GM12878 (cell line): ENCODE measurements around the gene PTPRB. TPM values are rescaled to one million over a fixed set of nuclear protein-coding genes. Genes with fewer than 3 reads are reported as not detected.

Experiments used
- ATAC-seq: fragments of 200-7000 bp; cut with Tn5 transposase; 3 replicates; pipeline ENCODE4 v1.9.1; 2020; ENCODE audit warnings: mild to moderate bottlenecking, moderate library complexity
- BruUV-seq: library from RNA; stranded (reverse); fragments of 400-500 nt; replicated peaks from 2 replicates; lab custom pipeline; 2021; lab: Mats Ljungman, UMichigan
- CTCF ChIA-PET: fragments of 300-600 bp; sonication (Branson Sonifier 250); formaldehyde crosslinking; extraction: SDS; loops from one replicate; lab custom pipeline; 2021; ENCODE audit warnings: inconsistent platforms; lab: Yijun Ruan, JAX
- POLR2A ChIA-PET: fragments of 350-600 bp; formaldehyde crosslinking; extraction: SDS; loops from one replicate; lab custom pipeline; 2021; ENCODE audit warnings: inconsistent platforms; lab: Charles Lee
- RAD21 ChIA-PET: fragments of 300-600 bp; sonication (Branson Sonifier 250); formaldehyde crosslinking; loops from one replicate; lab custom pipeline; 2023; ENCODE audit warnings: antibody characterized with exemption; ENCODE audit not compliant: unreplicated experiment; lab: Charles Lee
- SMC1A ChIA-PET: fragments of 300-600 bp; sonication (Branson Sonifier 250); formaldehyde crosslinking; loops from one replicate; lab custom pipeline; 2023; ENCODE audit not compliant: unreplicated experiment, uncharacterized antibody; lab: Charles Lee
- DNase-seq: peaks from one replicate; pipeline ENCODE4 v3.0.0-alpha.2; 2011; ENCODE audit warnings: low read depth, low spot score
- FAIRE-seq: peaks from 3 replicates; lab custom pipeline; 2011; peaks lifted over from hg19 to GRCh38; lab: Jason Lieb, UNC
- H2AFZ ChIP-seq: 2 replicates; pipeline ENCODE4 v1.6.0; 2011; ENCODE audit warnings: low read depth, low read length, control low read depth; ENCODE audit not compliant: control insufficient read depth
- H3K27ac ChIP-seq: 2 replicates; pipeline ENCODE4 v1.5.1; 2011; ENCODE audit warnings: control low read depth; ENCODE audit not compliant: control insufficient read depth, insufficient read depth
- H3K27me3 ChIP-seq, 2 experiments: replicated peaks in 1 of 2; 2 replicates each; pipeline versions ENCODE4 v1.6.0 to v1.6.1; 2011; ENCODE audit warnings: low read length in 1 of 2; ENCODE audit not compliant: control insufficient read depth in 2 of 2, insufficient read depth in 2 of 2
- H3K36me3 ChIP-seq, 2 experiments: 2 replicates each; pipeline ENCODE4 v1.5.1; 2011; ENCODE audit warnings: low read length in 1 of 2; ENCODE audit not compliant: control insufficient read depth in 2 of 2, insufficient read depth in 2 of 2
- H3K4me1 ChIP-seq: 2 replicates; pipeline ENCODE4 v1.6.1; 2011; ENCODE audit warnings: mild to moderate bottlenecking, low read length, moderate library complexity, mixed read lengths; ENCODE audit not compliant: control insufficient read depth, insufficient read depth
- H3K4me2 ChIP-seq: 2 replicates; pipeline ENCODE4 v1.6.0; 2011; ENCODE audit warnings: control low read depth; ENCODE audit not compliant: control insufficient read depth, insufficient read depth
- H3K4me3 ChIP-seq: fragments of 200-600 bp; sonication (generic); 2 replicates; pipeline ENCODE4 v1.5.1; 2016
- H3K79me2 ChIP-seq: 2 replicates; pipeline ENCODE4 v1.6.0; 2011; ENCODE audit warnings: low read length; ENCODE audit not compliant: control insufficient read depth, insufficient read depth
- H3K9ac ChIP-seq: 2 replicates; pipeline ENCODE4 v1.8.0; 2011; ENCODE audit warnings: low read length, control low read depth, mixed read lengths; ENCODE audit not compliant: control insufficient read depth, insufficient read depth
- H3K9me3 ChIP-seq: replicated peaks from 3 replicates; pipeline ENCODE4 v1.5.1; 2011; ENCODE audit warnings: mild to moderate bottlenecking, low read length; ENCODE audit not compliant: control insufficient read depth, insufficient read depth
- H4K20me1 ChIP-seq: 2 replicates; pipeline ENCODE4 v1.6.0; 2011; ENCODE audit not compliant: control insufficient read depth, insufficient read depth
- JUND ChIP-seq: IDR thresholded peaks from 2 replicates; pipeline ENCODE4 v1.6.1; 2012; ENCODE audit warnings: low read depth, mild to moderate bottlenecking, low read length, improper control_type of control experiment, moderate library complexity
- POU2F2 ChIP-seq: IDR thresholded peaks from 3 replicates; pipeline ENCODE4 v1.6.1; 2011; ENCODE audit warnings: low read depth, mild to moderate bottlenecking, low read length, borderline replicate concordance
- RCOR1 ChIP-seq: conservative IDR thresholded peaks from 2 replicates; pipeline ENCODE4 v1.6.1; 2012; ENCODE audit warnings: low read depth, low read length, improper control_type of control experiment
- SPI1 ChIP-seq: IDR thresholded peaks from 2 replicates; pipeline ENCODE4 v1.6.1; 2011; ENCODE audit warnings: low read depth, mild to moderate bottlenecking, low read length, moderate library complexity, borderline replicate concordance; ENCODE audit not compliant: insufficient read depth
- YBX1 ChIP-seq: fragments of 450-650 bp; IDR thresholded peaks from 2 replicates; pipeline ENCODE4 v1.6.1; 2016; ENCODE audit warnings: antibody characterized with exemption
- WGBS: methylation state at CpG from one replicate; pipeline ENCODE4 v1.1.6; 2016; ENCODE audit warnings: low lambda C conversion rate; ENCODE audit not compliant: insufficient replicate concordance, insufficient coverage; ENCODE audit errors: missing lambda C conversion rate; 5-methylcytosine and 5-hydroxymethylcytosine counted together
- in situ Hi-C: fragments of 300-500 bp; cut with MboI; formaldehyde crosslinking; loops from 9 replicates; pipeline ENCODE4 v1.14.3; 2018; ENCODE audit warnings: mixed read lengths
- intact Hi-C: fragments of 100-400 bp; cut with micrococcal nuclease; formaldehyde crosslinking; loops from one replicate; pipeline ENCODE4 v1.14.2; 2022; ENCODE audit not compliant: unreplicated experiment
- polyA plus RNA-seq, 11 experiments: library from polyadenylated mRNA; depleted of rRNA in 4 of 11; unstranded in 6 of 11; stranded (reverse) in 5 of 11; fragments of >200 nt; fragmentation: Nextera tagmentation in 4 of 11; fragmentation: Illumina TruSeq in 1 of 11; extraction: Ambion mirVana in 4 of 11; extraction: Trizol in 1 of 11; gene quantifications; 1 replicate in 1 of 11; 2 replicates in 10 of 11; pipeline versions ENCODE4 v1.2.1 to v1.2.3, GENCODE V29; 2011 to 2016; ENCODE audit warnings: inconsistent platforms in 2 of 11, missing spikeins in 2 of 11, low read depth in 1 of 11
- total RNA-seq, 4 experiments: library from RNA; depleted of rRNA in 3 of 4; stranded (reverse); fragments of >200 nt in 3 of 4; fragmentation: Illumina TruSeq in 1 of 4; extraction: Trizol in 1 of 4; gene quantifications; 2 replicates each; pipeline versions ENCODE4 v1.2.1 to v1.2.3, GENCODE V29; 2013 to 2021
- TF ChIP-seq, protein P1 (sequence below): IDR thresholded peaks from 2 replicates; pipeline ENCODE4 v1.6.1; 2012; ENCODE audit warnings: low read depth, low read length, improper control_type of control experiment
- TF ChIP-seq, protein P2 (sequence below): fragments of 450-650 bp; formaldehyde crosslinking; IDR thresholded peaks from 2 replicates; pipeline ENCODE4 v1.4.0; 2020; ENCODE audit warnings: mild to moderate bottlenecking, moderate library complexity
- TF ChIP-seq, protein P3 (sequence below): fragments of 450-650 bp; IDR thresholded peaks from 2 replicates; pipeline ENCODE4 v1.6.1; 2017; ENCODE audit warnings: mild to moderate bottlenecking, moderate library complexity

Gene PTPRB
- total and polyA plus RNA-seq, 10 of the 15 experiments (the other 5 are each of a cell fraction or from before 2014, with no cell fraction given), result 0.03 to 0.35 (median 0.05) TPM

DNA sequence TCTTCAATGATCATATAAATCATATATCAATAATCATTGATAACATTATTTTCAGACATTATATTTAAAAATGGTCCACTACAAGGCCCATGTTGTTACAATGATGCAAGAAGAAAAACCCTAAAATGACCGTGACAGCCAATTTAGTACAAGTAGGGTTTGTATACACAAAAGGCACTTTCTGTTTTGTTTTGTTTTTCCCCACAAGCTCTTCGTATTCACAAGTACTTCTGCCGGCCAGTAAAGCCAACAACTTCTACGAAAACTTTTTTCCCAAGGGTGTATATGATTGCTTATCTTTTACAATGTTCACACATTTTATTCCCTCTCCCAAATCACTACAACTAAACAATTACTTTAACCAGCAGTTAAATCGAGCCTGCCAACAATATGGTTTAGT lies 9.6 kb downstream of the PTPRB start:
- Histone ChIP-seq H3K4me3 (no peak overlapping the region), H3K27ac (no peak overlapping the region), H3K4me1 (no peaks in the 10 kb centered on the region), H3K4me2 (no peak overlapping the region), H2AFZ (no peak overlapping the region), H3K9me3 (no peaks in the 10 kb centered on the region), H3K79me2 (no peaks in the 10 kb centered on the region), H3K9ac (no peak overlapping the region), H3K36me3 (no peaks in the 10 kb centered on the region), H3K27me3 (no peaks in the 10 kb centered on the region), H4K20me1 (no peaks in the 10 kb centered on the region)
- WGBS, result 45% methylated on average over 5 of the region's 5 CpGs
- POLR2A ChIA-PET, result no interaction called here
- in situ Hi-C loops, result no loop called here
- FAIRE-seq (no peak), ATAC-seq (no peak), DNase-seq (no peak)
- SMC1A ChIA-PET, result no interaction called here
- no TSS peak for BruUV-seq
- intact Hi-C loops, result no loop called here
- RAD21 ChIA-PET, result no interaction called here
- no peak for TF ChIP-seq RCOR1
- TF ChIP-seq YBX1, result no peak
- TF ChIP-seq SPI1, result no peak
- TF ChIP-seq, protein P1, sequence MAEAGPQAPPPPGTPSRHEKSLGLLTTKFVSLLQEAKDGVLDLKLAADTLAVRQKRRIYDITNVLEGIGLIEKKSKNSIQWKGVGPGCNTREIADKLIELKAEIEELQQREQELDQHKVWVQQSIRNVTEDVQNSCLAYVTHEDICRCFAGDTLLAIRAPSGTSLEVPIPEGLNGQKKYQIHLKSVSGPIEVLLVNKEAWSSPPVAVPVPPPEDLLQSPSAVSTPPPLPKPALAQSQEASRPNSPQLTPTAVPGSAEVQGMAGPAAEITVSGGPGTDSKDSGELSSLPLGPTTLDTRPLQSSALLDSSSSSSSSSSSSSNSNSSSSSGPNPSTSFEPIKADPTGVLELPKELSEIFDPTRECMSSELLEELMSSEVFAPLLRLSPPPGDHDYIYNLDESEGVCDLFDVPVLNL, result no peak
- no peak for TF ChIP-seq JUND
- TF ChIP-seq, protein P2, sequence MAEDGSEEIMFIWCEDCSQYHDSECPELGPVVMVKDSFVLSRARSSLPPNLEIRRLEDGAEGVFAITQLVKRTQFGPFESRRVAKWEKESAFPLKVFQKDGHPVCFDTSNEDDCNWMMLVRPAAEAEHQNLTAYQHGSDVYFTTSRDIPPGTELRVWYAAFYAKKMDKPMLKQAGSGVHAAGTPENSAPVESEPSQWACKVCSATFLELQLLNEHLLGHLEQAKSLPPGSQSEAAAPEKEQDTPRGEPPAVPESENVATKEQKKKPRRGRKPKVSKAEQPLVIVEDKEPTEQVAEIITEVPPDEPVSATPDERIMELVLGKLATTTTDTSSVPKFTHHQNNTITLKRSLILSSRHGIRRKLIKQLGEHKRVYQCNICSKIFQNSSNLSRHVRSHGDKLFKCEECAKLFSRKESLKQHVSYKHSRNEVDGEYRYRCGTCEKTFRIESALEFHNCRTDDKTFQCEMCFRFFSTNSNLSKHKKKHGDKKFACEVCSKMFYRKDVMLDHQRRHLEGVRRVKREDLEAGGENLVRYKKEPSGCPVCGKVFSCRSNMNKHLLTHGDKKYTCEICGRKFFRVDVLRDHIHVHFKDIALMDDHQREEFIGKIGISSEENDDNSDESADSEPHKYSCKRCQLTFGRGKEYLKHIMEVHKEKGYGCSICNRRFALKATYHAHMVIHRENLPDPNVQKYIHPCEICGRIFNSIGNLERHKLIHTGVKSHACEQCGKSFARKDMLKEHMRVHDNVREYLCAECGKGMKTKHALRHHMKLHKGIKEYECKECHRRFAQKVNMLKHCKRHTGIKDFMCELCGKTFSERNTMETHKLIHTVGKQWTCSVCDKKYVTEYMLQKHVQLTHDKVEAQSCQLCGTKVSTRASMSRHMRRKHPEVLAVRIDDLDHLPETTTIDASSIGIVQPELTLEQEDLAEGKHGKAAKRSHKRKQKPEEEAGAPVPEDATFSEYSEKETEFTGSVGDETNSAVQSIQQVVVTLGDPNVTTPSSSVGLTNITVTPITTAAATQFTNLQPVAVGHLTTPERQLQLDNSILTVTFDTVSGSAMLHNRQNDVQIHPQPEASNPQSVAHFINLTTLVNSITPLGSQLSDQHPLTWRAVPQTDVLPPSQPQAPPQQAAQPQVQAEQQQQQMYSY (CRISPR knock-in tag), result no peak
- TF ChIP-seq, protein P3, sequence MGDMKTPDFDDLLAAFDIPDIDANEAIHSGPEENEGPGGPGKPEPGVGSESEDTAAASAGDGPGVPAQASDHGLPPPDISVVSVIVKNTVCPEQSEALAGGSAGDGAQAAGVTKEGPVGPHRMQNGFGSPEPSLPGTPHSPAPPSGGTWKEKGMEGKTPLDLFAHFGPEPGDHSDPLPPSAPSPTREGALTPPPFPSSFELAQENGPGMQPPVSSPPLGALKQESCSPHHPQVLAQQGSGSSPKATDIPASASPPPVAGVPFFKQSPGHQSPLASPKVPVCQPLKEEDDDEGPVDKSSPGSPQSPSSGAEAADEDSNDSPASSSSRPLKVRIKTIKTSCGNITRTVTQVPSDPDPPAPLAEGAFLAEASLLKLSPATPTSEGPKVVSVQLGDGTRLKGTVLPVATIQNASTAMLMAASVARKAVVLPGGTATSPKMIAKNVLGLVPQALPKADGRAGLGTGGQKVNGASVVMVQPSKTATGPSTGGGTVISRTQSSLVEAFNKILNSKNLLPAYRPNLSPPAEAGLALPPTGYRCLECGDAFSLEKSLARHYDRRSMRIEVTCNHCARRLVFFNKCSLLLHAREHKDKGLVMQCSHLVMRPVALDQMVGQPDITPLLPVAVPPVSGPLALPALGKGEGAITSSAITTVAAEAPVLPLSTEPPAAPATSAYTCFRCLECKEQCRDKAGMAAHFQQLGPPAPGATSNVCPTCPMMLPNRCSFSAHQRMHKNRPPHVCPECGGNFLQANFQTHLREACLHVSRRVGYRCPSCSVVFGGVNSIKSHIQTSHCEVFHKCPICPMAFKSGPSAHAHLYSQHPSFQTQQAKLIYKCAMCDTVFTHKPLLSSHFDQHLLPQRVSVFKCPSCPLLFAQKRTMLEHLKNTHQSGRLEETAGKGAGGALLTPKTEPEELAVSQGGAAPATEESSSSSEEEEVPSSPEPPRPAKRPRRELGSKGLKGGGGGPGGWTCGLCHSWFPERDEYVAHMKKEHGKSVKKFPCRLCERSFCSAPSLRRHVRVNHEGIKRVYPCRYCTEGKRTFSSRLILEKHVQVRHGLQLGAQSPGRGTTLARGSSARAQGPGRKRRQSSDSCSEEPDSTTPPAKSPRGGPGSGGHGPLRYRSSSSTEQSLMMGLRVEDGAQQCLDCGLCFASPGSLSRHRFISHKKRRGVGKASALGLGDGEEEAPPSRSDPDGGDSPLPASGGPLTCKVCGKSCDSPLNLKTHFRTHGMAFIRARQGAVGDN, result no peak
- no peak for TF ChIP-seq POU2F2
- CTCF ChIA-PET, result no interaction called here
